Measurements from ENCODE around the gene ATP6V0D1.
A peak's percentile ranks its signal among the peaks of the same experiment; 100 is the strongest.

Gene ATP6V0D1

GRCh38 chr16:67443265-67443664, 37.7 kb downstream of the ATP6V0D1 start:
- no peak for DNase-seq

DNA sequence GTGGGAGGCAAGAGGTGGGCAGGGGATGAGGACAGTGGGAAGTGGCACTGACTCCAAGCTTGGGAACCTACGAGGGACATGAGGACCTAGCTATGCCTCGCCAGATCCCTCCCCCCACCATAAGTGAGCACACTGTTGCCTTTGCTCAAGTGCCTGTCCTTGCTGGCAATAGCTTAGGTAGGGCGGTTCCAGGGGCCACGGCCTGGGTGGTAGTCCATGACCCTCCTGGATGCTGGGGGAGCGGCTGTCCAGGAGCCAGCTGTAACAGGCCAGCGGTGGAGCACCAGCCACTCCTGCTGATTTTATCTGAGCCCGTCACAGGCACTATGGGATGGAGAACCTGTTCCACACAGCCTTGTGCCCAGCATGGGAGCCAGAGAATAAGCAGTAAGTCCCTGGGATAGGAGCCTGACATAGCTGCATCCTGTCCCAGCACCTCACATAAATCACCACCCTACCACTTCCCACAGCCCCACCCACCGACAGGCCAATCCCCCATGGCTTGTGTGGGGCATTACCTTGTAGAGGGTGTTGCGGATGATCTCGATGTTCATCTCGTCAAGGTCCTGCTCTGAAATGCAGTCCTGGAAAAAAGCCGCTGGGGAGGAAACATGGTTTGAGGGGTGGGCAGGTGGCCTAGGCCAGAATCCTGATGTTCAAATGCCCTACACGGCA, 38.2 kb downstream of the ATP6V0D1 start:
- DNase-seq, result no peak

DNA sequence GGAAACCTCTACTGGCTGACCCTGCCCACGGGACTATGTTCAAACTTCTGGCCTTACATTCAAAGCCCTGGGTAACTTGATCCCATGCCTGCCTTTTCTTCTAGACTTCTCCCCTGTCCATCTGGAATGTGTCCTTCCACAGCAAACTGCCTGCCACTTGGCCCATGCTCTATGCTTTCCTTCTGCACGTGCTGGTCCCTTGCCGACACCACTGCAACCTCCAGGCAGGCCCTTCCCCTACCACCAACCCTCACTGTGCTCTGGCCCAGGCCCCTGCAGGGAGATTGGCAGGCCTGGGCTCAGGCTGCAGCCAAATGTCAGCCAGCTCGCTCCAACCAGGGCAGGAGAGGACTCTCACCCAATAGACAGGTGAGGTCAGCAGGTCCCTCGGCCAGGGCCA, 39.0 kb downstream of the ATP6V0D1 start:
- DNase-seq, result no peak

- DNase-seq, result no peak
These were observed 39.6 kb downstream of the ATP6V0D1 start for GRCh38 chr16:67441271-67441753.

DNA sequence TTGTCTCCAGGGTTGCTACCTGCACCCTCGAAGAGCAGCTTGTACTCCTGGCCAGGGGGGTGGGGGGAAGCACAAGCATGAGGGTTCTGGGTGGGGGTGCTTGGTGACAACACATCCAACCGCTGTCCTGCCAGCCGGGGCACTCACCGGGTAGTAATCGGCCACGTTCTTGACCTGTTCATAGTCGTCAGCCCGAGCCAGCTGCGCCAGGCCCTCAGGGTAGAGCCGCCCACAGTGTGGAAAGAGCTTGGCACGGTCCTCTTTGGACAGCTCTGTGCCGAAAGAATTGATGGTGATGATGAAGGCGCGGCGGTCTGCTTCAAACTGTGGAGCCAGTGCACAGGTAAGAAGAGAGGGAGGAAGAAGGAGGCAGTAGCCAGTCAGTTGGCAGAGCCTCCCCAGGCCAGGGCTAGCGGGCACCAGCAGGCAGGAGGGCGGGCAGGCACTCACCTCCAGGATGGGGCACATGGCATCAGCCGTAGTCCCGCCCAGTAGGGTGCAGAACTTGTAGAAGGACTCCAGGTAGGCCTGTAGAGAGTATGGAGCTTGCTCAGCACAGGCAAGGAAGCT, 42.0 kb downstream of the ATP6V0D1 start:
- no peak for DNase-seq

DNA sequence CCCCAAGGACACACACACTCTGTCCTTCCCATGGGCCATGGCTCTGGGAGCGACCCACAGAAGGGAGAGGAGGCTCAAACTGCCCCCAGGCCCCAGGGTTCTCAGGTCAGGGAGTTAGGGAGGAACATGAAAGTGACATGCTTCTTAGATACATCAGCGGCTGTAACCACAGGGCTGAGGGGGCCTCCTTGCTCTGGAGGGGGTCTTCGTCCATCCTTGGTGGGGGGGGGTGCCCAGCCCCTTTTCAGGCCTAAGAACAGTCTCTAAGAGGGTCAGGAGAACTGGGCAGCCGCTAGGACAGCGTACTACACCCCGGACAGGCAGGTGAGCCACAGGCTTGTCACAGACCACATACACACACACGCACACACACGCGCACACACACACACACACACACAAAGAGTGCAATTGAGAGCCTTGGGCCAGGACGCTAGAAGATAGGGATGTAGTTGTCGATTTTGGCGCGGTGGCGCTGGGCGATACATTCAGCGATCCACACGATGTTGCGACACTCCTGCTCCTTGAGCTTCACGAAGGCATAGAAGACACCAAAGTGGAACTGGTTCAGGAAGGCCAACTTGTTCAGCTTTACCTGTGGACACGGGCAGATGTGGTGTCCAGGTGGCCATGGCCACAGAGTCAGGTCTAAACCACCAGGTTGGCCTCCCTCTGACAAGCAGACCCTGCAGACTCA, 42.7 kb downstream of the ATP6V0D1 start:
- DNase-seq, result no peak

- no peak for DNase-seq
These were observed 43.4 kb downstream of the ATP6V0D1 start for GRCh38 chr16:67437513-67437912.

- DNase-seq, result no peak
These were observed 44.2 kb downstream of the ATP6V0D1 start for GRCh38 chr16:67436640-67437193.

- no peak for DNase-seq
These were observed 45.2 kb downstream of the ATP6V0D1 start for GRCh38 chr16:67435758-67436164.

DNA sequence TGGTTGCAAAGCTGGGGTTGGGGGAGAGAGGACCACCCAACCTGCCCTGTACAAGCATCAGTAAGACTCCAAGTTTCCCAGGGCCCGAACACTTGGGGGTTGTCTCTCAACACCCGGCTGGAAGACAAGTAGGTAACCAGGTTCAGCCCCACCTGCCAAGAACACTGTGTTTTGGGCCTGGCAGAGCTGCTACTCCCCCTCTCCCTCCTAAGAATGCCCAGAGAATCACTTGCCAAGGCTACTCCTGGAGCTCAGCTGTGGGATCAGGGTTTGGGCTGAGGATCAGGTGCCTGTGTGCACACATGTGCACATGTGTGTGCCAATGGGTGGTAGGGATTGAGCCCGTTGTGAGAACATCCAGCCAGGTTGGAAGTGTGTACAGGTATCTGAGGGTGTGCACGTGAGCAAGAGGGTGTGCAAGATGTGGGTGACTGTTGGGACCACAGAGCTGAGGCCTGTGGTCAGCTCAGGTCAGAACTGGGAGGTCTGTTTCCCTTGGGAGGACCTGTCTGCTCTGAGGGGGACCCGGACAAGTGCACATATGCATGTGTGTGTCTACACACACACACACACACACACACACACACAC, 47.7 kb downstream of the ATP6V0D1 start:
- DNase-seq, result no peak

DNA sequence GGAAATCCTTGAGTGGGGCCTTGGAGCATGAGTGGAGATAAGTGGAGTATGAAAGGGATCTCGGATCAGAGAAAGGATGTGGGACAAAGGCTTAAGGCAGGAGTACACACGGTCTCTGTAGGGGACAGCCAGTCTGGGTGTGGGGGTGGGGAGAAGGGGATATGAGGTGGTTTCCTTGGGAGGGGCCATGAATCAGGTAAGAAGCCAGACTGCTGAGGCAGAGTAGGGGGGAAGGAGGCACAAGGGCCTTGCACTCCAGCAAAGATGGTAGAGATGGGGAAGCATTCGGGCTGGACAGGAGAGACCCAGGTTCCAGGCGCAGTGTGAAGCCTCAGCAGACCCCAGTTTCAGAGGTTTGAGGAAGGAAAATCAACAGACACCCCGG, 48.5 kb downstream of the ATP6V0D1 start:
- DNase-seq, result no peak

DNA sequence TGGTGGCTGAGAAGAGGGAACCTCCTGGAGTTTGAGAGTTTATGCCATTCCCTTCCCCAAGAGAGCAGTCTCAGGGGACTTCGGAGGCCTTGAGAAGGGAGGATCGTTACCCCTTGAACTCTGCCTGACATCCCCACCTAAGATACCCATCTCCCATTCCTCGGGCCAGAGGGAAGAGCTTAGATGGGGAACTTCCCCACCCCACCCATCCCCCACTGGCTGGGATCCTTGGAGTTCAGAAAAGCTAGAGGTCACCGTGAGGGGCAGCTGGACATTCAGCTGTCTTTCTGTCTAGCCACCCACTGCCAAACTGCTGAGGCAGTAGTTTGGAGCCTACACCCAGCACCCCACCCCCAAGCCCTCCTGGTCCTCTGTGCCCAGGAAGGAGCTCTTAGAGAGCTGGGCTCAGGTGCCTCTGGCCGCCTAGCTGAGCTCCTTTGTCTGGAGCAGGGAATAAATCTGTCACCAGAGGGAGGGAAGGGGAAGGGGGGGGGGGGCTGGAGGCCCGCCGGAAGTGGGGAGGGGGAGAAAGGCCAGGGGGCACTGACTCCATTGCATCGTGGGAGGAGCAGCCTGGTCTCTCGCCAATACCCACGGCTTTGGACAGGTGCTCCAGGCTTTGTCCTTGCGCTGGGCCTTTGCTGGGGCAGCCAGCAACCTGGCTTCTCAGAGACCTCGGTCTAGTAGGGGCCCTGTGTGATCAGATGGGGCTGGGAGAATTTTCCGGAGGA, 49.0 kb downstream of the ATP6V0D1 start:
- no peak for DNase-seq

GRCh38 chr16:67430977-67431774, 49.8 kb downstream of the ATP6V0D1 start, which contains the start of gene HSD11B2:
TSS of gene HSD11B2 (plus strand) at chr16:67431121. CDS start at chr16:67431249, 128 bp downstream.
- DNase-seq, result peak; percentile 24

DNA sequence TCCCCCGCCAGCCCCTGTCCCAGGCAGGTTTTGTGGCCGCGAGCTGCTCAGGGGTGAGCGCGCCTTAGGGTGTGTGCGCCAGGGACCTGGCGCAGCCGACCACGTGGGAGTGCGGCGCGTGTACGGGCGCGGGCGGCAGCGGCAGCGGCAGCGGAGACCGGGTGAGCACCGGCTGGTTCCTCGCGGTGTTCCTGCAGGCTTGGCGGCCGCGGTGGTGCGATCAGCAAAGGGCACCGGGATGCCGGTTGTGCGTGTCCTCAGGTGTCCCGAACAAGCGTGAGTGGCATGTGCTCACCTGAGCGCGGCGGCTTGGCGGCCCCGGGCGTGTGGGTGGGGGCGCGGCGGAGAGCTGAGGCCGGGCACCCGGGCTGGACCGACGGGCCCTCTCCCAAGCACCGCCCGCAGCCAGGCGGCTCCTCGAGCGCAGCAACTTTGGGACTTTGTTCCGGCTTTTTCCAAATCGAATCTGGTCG, 50.4 kb downstream of the ATP6V0D1 start:
- DNase-seq, result no peak

GRCh38 chr16:67429799-67430503, 51.0 kb downstream of the ATP6V0D1 start:
- DNase-seq, result no peak

DNA sequence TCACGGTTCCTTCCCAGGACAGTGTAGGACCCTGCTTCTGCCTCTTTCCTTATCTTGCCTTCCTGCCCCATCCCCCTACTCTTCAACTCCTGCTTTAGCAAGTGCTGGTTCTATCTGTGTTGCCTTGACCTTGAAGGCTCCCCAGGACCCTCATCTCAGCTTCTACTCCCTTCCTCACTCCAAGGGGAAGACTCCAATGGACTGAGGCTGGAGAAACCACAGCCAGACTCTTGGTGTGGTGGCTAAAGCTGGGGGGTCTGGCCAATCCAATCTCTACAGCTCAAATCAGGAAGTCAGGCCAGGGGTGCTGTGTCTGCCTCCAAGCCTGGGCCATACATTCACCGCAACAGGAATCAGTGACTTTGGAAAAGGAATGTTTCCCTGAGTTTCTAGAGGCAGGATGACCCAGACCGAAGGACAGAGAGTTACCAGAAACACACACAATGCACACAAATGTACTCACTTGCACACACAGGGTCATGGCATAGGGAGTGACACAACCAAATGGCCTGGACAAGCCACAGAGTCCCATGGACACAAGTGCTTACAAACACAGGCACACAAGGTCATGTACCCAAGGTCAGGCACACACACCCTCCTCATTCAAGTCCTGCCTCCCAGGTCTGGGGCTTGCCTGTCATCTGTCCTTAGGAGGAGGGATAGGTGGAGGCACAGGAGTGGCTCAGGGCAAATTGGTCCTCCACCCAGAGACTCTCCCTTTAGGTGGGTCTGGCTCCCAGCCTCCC, 51.7 kb downstream of the ATP6V0D1 start:
- no peak for DNase-seq

GRCh38 chr16:67428146-67428731, 52.7 kb downstream of the ATP6V0D1 start:
- peak; percentile 52 for DNase-seq

DNA sequence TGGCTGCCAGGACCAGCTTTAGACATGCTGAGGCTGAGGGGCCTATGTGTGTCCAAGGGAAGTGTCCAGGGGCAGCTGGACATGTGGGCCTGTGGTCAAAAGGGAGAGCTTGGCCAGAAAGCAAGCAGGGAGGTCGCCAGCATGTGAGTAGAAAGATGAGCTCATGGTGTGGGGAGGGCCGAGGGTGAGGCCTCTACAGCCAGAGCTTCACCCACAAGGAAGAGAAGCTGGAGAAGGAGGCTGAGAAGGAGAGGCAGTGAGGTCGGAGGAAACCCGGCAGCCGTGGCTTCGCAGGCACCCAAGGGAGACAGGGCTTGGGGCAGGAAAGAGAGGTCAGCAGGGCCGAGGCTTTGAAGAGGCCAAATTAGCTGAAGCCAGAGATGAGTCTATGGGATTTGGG, 54.0 kb downstream of the ATP6V0D1 start:
- DNase-seq, result no peak

GRCh38 chr16:67426022-67426421, 54.9 kb downstream of the ATP6V0D1 start:
- DNase-seq, result no peak

DNA sequence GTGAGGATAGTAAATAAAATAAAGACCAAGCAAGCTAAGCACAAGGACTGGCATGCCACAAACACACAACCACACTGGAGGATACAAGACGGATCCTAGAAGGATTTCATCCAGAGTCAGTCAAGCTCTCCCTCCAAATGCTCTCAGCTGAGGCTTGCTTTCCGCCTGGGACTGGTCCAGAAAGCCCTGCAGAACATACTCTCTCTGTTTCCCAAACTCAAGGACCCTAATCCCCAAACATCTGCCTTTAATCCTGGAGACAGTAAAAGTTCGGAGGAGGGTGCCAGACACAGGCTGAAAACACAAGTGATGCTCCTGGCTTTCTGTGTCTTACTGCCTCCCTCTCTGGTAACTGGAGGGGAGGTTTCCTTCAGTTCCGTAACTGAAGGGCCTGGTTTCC, 55.4 kb downstream of the ATP6V0D1 start:
- DNase-seq, result no peak
